IMR-90 (cell line): ENCODE results near the gene SH3RF3. TPM values are rescaled to one million over a fixed set of nuclear protein-coding genes. Genes with fewer than 3 reads are reported as not detected.

ENCODE experiments used
- ATAC-seq: fragments of 200-7000 bp; cut with Tn5 transposase; 2 replicates; pipeline ENCODE4 v1.9.1; 2020; ENCODE audit warnings: low read depth, mild to moderate bottlenecking, moderate library complexity
- BruUV-seq: library from RNA; stranded (reverse); fragments of 400-500 nt; replicated peaks from 2 replicates; lab custom pipeline; 2021; lab: Mats Ljungman, UMichigan
- CTCF ChIA-PET: fragments of 300-600 bp; formaldehyde crosslinking; extraction: SDS; loops from one replicate; lab custom pipeline; 2021; ENCODE audit warnings: antibody characterized with exemption; lab: Yijun Ruan, JAX
- POLR2A ChIA-PET: fragments of 300-600 bp; sonication (Branson Sonifier 250); formaldehyde crosslinking; loops from one replicate; lab custom pipeline; 2022; ENCODE audit warnings: antibody characterized with exemption; ENCODE audit not compliant: unreplicated experiment; lab: Charles Lee
- DNase-seq: peaks from one replicate; pipeline ENCODE4 v3.0.0; 2013
- H2AFZ ChIP-seq: replicated peaks from 2 replicates; pipeline ENCODE3; 2013; ENCODE audit warnings: low read length, mild to moderate bottlenecking; ENCODE audit not compliant: poor library complexity
- H2AK5ac ChIP-seq: 2 replicates; pipeline ENCODE4 v1.6.1; 2013; ENCODE audit warnings: low read depth, low read length, inconsistent platforms
- H2AK9ac ChIP-seq: replicated peaks from 2 replicates; pipeline ENCODE3; 2013; ENCODE audit warnings: mild to moderate bottlenecking, low read depth, low read length, moderate library complexity; ENCODE audit not compliant: poor library complexity
- H2BK120ac ChIP-seq: 2 replicates; pipeline ENCODE4 v1.6.1; 2013; ENCODE audit warnings: low read depth, low read length, inconsistent platforms
- H2BK15ac ChIP-seq: 3 replicates; pipeline ENCODE4 v1.6.1; 2013; ENCODE audit warnings: low read depth, low read length, inconsistent platforms
- H2BK20ac ChIP-seq: 2 replicates; pipeline ENCODE4 v1.6.1; 2013; ENCODE audit warnings: low read depth, mild to moderate bottlenecking, inconsistent platforms, low read length, moderate library complexity
- H2BK5ac ChIP-seq: 2 replicates; pipeline ENCODE4 v1.6.1; 2013; ENCODE audit warnings: mild to moderate bottlenecking, low read depth, low read length, inconsistent platforms; ENCODE audit not compliant: poor library complexity, severe bottlenecking
- H3K14ac ChIP-seq: replicated peaks from 2 replicates; pipeline ENCODE4 v1.6.1; 2013; ENCODE audit warnings: low read depth, low read length, inconsistent platforms
- H3K18ac ChIP-seq: 2 replicates; pipeline ENCODE4 v1.6.1; 2013; ENCODE audit warnings: low read depth, low read length, control low read depth
- H3K23ac ChIP-seq: 2 replicates; pipeline ENCODE4 v1.6.1; 2013; ENCODE audit warnings: low read depth, low read length, inconsistent platforms
- H3K27ac ChIP-seq: 2 replicates; pipeline ENCODE4 v1.5.1; 2013; ENCODE audit warnings: mild to moderate bottlenecking, control low read depth, low read length; ENCODE audit not compliant: insufficient read depth
- H3K27me3 ChIP-seq: 2 replicates; pipeline ENCODE4 v1.6.1; 2013; ENCODE audit warnings: low read length; ENCODE audit not compliant: control insufficient read depth, insufficient read depth
- H3K36me3 ChIP-seq: 2 replicates; pipeline ENCODE4 v1.6.1; 2013; ENCODE audit warnings: low read length, mixed read lengths; ENCODE audit not compliant: control insufficient read depth, insufficient read depth
- H3K4ac ChIP-seq: 2 replicates; pipeline ENCODE4 v1.6.1; 2013; ENCODE audit warnings: low read depth, low read length, inconsistent platforms
- H3K4me1 ChIP-seq: 2 replicates; pipeline ENCODE4 v1.6.1; 2013; ENCODE audit warnings: low read length, mixed read lengths; ENCODE audit not compliant: control insufficient read depth, insufficient read depth
- H3K4me2 ChIP-seq: 2 replicates; pipeline ENCODE4 v1.6.1; 2013; ENCODE audit warnings: low read depth, mild to moderate bottlenecking, control low read depth, low read length, moderate library complexity
- H3K4me3 ChIP-seq: 2 replicates; pipeline ENCODE4 v1.5.1; 2013; ENCODE audit warnings: low read depth, mild to moderate bottlenecking, control low read depth, low read length, moderate library complexity; ENCODE audit not compliant: insufficient read depth
- H3K56ac ChIP-seq: 2 replicates; pipeline ENCODE4 v1.6.1; 2013; ENCODE audit warnings: low read length, inconsistent platforms; ENCODE audit not compliant: insufficient read depth; ENCODE audit errors: extremely low read depth
- H3K79me1 ChIP-seq, 2 experiments: 2 replicates each; pipeline ENCODE4 v1.6.1; 2013; ENCODE audit warnings: low read length in 2 of 2, inconsistent platforms in 1 of 2, low read depth in 1 of 2
- H3K9ac ChIP-seq: 2 replicates; pipeline ENCODE4 v1.6.1; 2013; ENCODE audit warnings: low read depth, low read length, control low read depth
- H3K9me1 ChIP-seq: 2 replicates; pipeline ENCODE4 v1.6.1; 2013; ENCODE audit warnings: low read length, inconsistent platforms; ENCODE audit not compliant: insufficient read depth
- H3K9me3 ChIP-seq: 2 replicates; pipeline ENCODE4 v1.6.1; 2013; ENCODE audit warnings: low read length; ENCODE audit not compliant: control insufficient read depth, insufficient read depth
- H4K20me1 ChIP-seq: 2 replicates; pipeline ENCODE4 v1.6.1; 2013; ENCODE audit warnings: low read length, inconsistent platforms; ENCODE audit not compliant: insufficient read depth
- H4K5ac ChIP-seq: 2 replicates; pipeline ENCODE4 v1.6.1; 2013; ENCODE audit warnings: mild to moderate bottlenecking, low read depth, low read length, control low read depth
- H4K8ac ChIP-seq, 2 experiments: 2 replicates each; pipeline ENCODE4 v1.6.1; 2013; ENCODE audit warnings: low read depth in 2 of 2, low read length in 2 of 2, control low read depth in 1 of 2, inconsistent platforms in 1 of 2
- H4K91ac ChIP-seq: 2 replicates; pipeline ENCODE4 v1.6.1; 2013; ENCODE audit warnings: low read depth, low read length, inconsistent platforms; ENCODE audit not compliant: insufficient read depth
- FOS ChIP-seq: fragments of 150-350 bp; IDR thresholded peaks from 2 replicates; pipeline ENCODE4 v1.6.1; 2016; ENCODE audit warnings: low read depth, low read length
- NFE2L2 ChIP-seq: fragments of 150-350 bp; IDR thresholded peaks from 2 replicates; pipeline ENCODE4 v1.6.1; 2016; ENCODE audit warnings: low read depth, mild to moderate bottlenecking, low read length
- RCOR1 ChIP-seq: IDR thresholded peaks from 2 replicates; pipeline ENCODE4 v1.6.1; 2012; ENCODE audit warnings: mild to moderate bottlenecking, low read length, improper control_type of control experiment; ENCODE audit not compliant: insufficient replicate concordance
- WGBS, 2 experiments: methylation state at CpG; one replicate each; pipeline versions ENCODE4 v1.1.5 to v1.1.7; 2013; ENCODE audit warnings: missing lambda C conversion rate in 2 of 2; ENCODE audit not compliant: insufficient read length in 1 of 2; ENCODE audit errors: extremely low coverage in 2 of 2; 5-methylcytosine and 5-hydroxymethylcytosine counted together
- dilution Hi-C: fragments of 300-500 bp; cut with HindIII; formaldehyde crosslinking; loops from one replicate; pipeline ENCODE4 v1.14.3; 2018; ENCODE audit warnings: low sequenced_read_pairs; ENCODE audit not compliant: unreplicated experiment
- in situ Hi-C: fragments of 300-500 bp; cut with MboI; formaldehyde crosslinking; loops from 3 replicates; pipeline ENCODE4 v1.14.3; 2019; ENCODE audit warnings: low sequenced_read_pairs, inconsistent platforms, mixed read lengths
- intact Hi-C: fragments of 100-400 bp; cut with micrococcal nuclease; formaldehyde crosslinking; loops from 2 replicates; pipeline ENCODE4 v1.10.0; 2022
- polyA plus RNA-seq, 3 experiments: library from polyadenylated mRNA; depleted of rRNA; stranded (reverse); fragments of >200 nt; gene quantifications; 2 replicates each; pipeline ENCODE4 v1.2.3, GENCODE V29; 2012; ENCODE audit warnings: low replicate concordance in 1 of 3
- total RNA-seq: library from RNA; depleted of rRNA; stranded (reverse); fragments of >200 nt; gene quantifications from 2 replicates; pipeline ENCODE4 v1.2.3, GENCODE V29; 2012

SH3RF3 gene
- total and polyA plus RNA-seq, 2 of the 4 experiments (the other 2 are of a cell fraction): 3.4 to 5.3 TPM

DNA sequence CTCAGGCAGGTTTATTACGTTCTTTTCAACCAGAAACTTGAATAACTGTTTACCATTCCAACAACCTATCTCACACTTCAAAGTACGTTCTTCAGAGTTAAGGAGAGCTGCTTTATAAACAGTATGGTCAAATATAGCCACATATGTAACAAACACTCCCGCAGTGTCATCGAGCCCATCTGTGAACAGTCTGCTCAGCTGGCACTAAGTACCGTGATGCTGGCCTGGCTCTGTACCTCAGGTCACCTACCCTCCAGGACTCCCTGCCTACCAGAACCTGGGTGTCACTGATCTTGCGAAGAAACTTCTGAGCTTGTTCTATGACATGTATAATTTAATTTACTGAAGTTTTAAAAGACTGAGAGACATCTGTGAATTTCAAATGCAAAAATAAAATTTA, 413.4 kb downstream of the SH3RF3 start:
- Histone ChIP-seq H3K27ac (no peak overlapping the region), H3K4me3 (no peak overlapping the region), H2BK5ac (no peak overlapping the region), H2BK20ac (no peak overlapping the region), H2AK9ac (no peak overlapping the region), H3K9me3 (no peaks in the 10 kb centered on the region), H4K91ac (no peak overlapping the region), H3K9ac (no peak overlapping the region), H3K18ac (no peak overlapping the region), H2BK15ac (no peak overlapping the region), H2BK120ac (no peak overlapping the region), H3K4me2 (no peak overlapping the region), H3K9me1 (peaks cover 3% of the 10 kb centered on the region; the same call in 1 of the 2 replicates), H4K8ac (no peak overlapping the region), H4K20me1 (peaks cover 3% of the 10 kb centered on the region), H3K4ac (no peak overlapping the region; the same call in 1 of the 2 replicates), H3K4me1 (peaks cover 4% of the 10 kb centered on the region), H2AK5ac (0 out of 2 replicates have a peak overlapping the region, but pooled peaks have one; percentile 1), H3K79me1 (peaks cover 0 to 9% of the 10 kb centered on the region in 2 experiments; a peak in 1 of 4 replicates), H2AFZ (no peak overlapping the region), H3K56ac (no peak overlapping the region), H3K27me3 (no peaks in the 10 kb centered on the region), H3K36me3 (peaks cover 9% of the 10 kb centered on the region), H3K23ac (0 out of 2 replicates have a peak overlapping the region, but pooled peaks have one; percentile 37), H3K14ac (peak overlapping the region; percentile 47; the same call in 1 of the 2 replicates), H4K5ac (no peak overlapping the region)
- ChIA-PET CTCF (interaction anchor here (1.9 kb wide), 1 partner anchor 193 kb away, joined by 4 read pairs; no protein-coding TSS in a partner anchor), POLR2A (no interaction called here)
- dilution Hi-C loops (no loop called here), in situ Hi-C loops (no loop called here), intact Hi-C loops (no loop called here)
- BruUV-seq: no TSS peak
- ATAC-seq (no peak), DNase-seq (peak; percentile 53)
- no peak for TF ChIP-seq FOS
- TF ChIP-seq RCOR1: no peak
- no peak for TF ChIP-seq NFE2L2
- 32% methylated on average over 3 of the region's 6 CpGs; no CpG with 5 or more reads in 1 of the 2 experiments for WGBS, 2 experiments
